HEK293 (cell line): ENCODE measurements around the gene TSEN54.

Experiments used
- BCL11B ChIP-seq: fragments of 450-650 bp; formaldehyde crosslinking; IDR thresholded peaks from 2 replicates; pipeline ENCODE4 v1.5.1; 2016; ENCODE audit warnings: low read depth, missing biosample characterization, missing genetic modification characterization
- ZBTB21 ChIP-seq: fragments of 450-650 bp; formaldehyde crosslinking; IDR thresholded peaks from 2 replicates; pipeline ENCODE4 v1.5.1; 2017; ENCODE audit warnings: missing biosample characterization, missing genetic modification characterization
- ZBTB8A ChIP-seq: fragments of 450-650 bp; formaldehyde crosslinking; IDR thresholded peaks from 2 replicates; pipeline ENCODE4 v1.5.1; 2016; ENCODE audit warnings: missing biosample characterization, missing genetic modification characterization
- ZNF10 ChIP-seq: fragments of 450-650 bp; formaldehyde crosslinking; IDR thresholded peaks from 2 replicates; pipeline ENCODE4 v1.5.1; 2017; ENCODE audit warnings: missing biosample characterization, missing genetic modification characterization
- ZNF112 ChIP-seq: fragments of 450-650 bp; formaldehyde crosslinking; IDR thresholded peaks from 2 replicates; pipeline ENCODE4 v1.5.0; 2017; ENCODE audit warnings: missing biosample characterization, missing genetic modification characterization
- ZNF133 ChIP-seq: fragments of 450-650 bp; formaldehyde crosslinking; IDR thresholded peaks from 2 replicates; pipeline ENCODE4 v1.5.1; 2016; ENCODE audit warnings: missing biosample characterization, missing genetic modification characterization
- ZNF211 ChIP-seq: fragments of 450-650 bp; formaldehyde crosslinking; IDR thresholded peaks from 2 replicates; pipeline ENCODE4 v1.5.1; 2016; ENCODE audit warnings: low read depth, missing biosample characterization, missing genetic modification characterization
- ZNF266 ChIP-seq: fragments of 450-650 bp; formaldehyde crosslinking; IDR thresholded peaks from 2 replicates; pipeline ENCODE4 v1.5.1; 2016; ENCODE audit warnings: missing biosample characterization, missing genetic modification characterization, low read depth
- ZNF366 ChIP-seq: fragments of 450-650 bp; formaldehyde crosslinking; conservative IDR thresholded peaks from 2 replicates; pipeline ENCODE4 v1.5.1; 2016; ENCODE audit warnings: missing biosample characterization, missing genetic modification characterization
- ZNF501 ChIP-seq: fragments of 450-650 bp; formaldehyde crosslinking; IDR thresholded peaks from 2 replicates; pipeline ENCODE4 v1.5.1; 2016; ENCODE audit warnings: missing biosample characterization, missing genetic modification characterization
- ZNF529 ChIP-seq: fragments of 450-650 bp; formaldehyde crosslinking; IDR thresholded peaks from 2 replicates; pipeline ENCODE4 v1.5.1; 2017; ENCODE audit warnings: missing genetic modification characterization, missing biosample characterization; ENCODE audit not compliant: insufficient replicate concordance
- ZNF561 ChIP-seq: fragments of 450-650 bp; IDR thresholded peaks from 2 replicates; pipeline ENCODE4 v1.5.1; 2018; ENCODE audit warnings: missing biosample characterization, missing genetic modification characterization, borderline replicate concordance
- ZNF585B ChIP-seq: fragments of 450-650 bp; formaldehyde crosslinking; IDR thresholded peaks from 2 replicates; pipeline ENCODE4 v1.5.1; 2016; ENCODE audit warnings: missing biosample characterization, missing genetic modification characterization
- ZNF658 ChIP-seq: fragments of 450-650 bp; formaldehyde crosslinking; IDR thresholded peaks from 2 replicates; pipeline ENCODE4; 2016; ENCODE audit warnings: missing biosample characterization, missing genetic modification characterization
- ZNF670 ChIP-seq: fragments of 450-650 bp; formaldehyde crosslinking; IDR thresholded peaks from 2 replicates; pipeline ENCODE4 v1.5.1; 2016; ENCODE audit warnings: missing biosample characterization, missing genetic modification characterization, low read depth
- ZNF747 ChIP-seq: fragments of 450-650 bp; formaldehyde crosslinking; IDR thresholded peaks from 2 replicates; pipeline ENCODE4 v1.5.1; 2016; ENCODE audit warnings: missing biosample characterization, missing genetic modification characterization
- ZNF791 ChIP-seq: fragments of 450-650 bp; formaldehyde crosslinking; IDR thresholded peaks from 2 replicates; pipeline ENCODE4 v1.5.1; 2016; ENCODE audit warnings: missing biosample characterization, missing genetic modification characterization
- ZSCAN30 ChIP-seq: fragments of 450-650 bp; IDR thresholded peaks from 2 replicates; pipeline ENCODE4 v1.5.1; 2018; ENCODE audit warnings: missing biosample characterization, mild to moderate bottlenecking, missing genetic modification characterization, moderate library complexity
- TF ChIP-seq, protein P1 (sequence below): IDR thresholded peaks from 2 replicates; pipeline ENCODE4 v1.6.1; 2011; ENCODE audit warnings: mild to moderate bottlenecking, low read depth, low read length, borderline replicate concordance
- TF ChIP-seq, protein P2 (sequence below): fragments of 450-650 bp; formaldehyde crosslinking; IDR thresholded peaks from 2 replicates; pipeline ENCODE4 v1.5.1; 2016; ENCODE audit warnings: missing biosample characterization, missing genetic modification characterization
- TF ChIP-seq, protein P3 (sequence below): fragments of 450-650 bp; formaldehyde crosslinking; IDR thresholded peaks from 2 replicates; pipeline ENCODE4 v1.5.1; 2017; ENCODE audit warnings: missing biosample characterization, missing genetic modification characterization
- TF ChIP-seq, protein P4 (sequence below): fragments of 450-650 bp; formaldehyde crosslinking; IDR thresholded peaks from 2 replicates; pipeline ENCODE4; 2016; ENCODE audit warnings: missing biosample characterization, missing genetic modification characterization
- TF ChIP-seq, protein P5 (sequence below): fragments of 450-650 bp; formaldehyde crosslinking; IDR thresholded peaks from 2 replicates; pipeline ENCODE4 v1.5.1; 2016; ENCODE audit warnings: missing biosample characterization, missing genetic modification characterization
- TF ChIP-seq, protein P6 (sequence below): fragments of 450-650 bp; formaldehyde crosslinking; IDR thresholded peaks from 2 replicates; pipeline ENCODE4 v1.5.1; 2016; ENCODE audit warnings: missing biosample characterization, missing genetic modification characterization
- TF ChIP-seq, protein P7 (sequence below): fragments of 450-650 bp; formaldehyde crosslinking; conservative IDR thresholded peaks from 2 replicates; pipeline ENCODE4 v1.5.1; 2016; ENCODE audit warnings: low read depth, missing biosample characterization, missing genetic modification characterization

TSEN54 gene

DNA sequence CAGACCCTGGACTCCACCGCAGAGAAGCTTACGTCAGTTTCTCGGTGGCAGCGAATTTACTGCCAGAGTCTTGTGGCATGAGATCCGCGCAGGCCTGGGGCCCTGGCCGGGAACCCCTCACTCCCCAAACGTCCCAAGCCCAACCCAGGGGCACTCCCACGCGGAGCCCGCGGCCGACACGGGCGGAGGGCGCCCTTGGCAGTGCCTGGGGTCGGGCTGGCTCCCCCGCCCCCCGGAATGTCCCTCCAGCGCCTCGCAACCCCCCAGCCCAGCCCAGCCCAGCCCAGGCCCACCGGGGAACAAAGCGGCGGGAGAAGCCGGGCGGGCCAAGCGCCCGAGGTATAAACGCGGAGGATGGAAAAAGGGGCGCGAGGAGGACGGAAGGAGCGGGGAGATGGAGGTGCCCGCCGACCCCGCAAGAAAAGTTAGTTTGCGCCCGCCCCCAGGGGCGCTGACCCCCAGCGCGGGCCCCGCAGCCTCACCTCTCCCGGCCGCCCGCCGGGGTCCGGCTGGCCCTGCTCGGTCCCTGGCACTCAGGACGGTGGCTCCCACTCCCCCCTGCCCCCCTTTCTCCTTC, 1.3 kb upstream of the TSEN54 start (continued):
- TF ChIP-seq ZNF791 = no peak
- TF ChIP-seq ZNF747 (tag by site-specific recombination) = no peak
- TF ChIP-seq, protein P1, sequence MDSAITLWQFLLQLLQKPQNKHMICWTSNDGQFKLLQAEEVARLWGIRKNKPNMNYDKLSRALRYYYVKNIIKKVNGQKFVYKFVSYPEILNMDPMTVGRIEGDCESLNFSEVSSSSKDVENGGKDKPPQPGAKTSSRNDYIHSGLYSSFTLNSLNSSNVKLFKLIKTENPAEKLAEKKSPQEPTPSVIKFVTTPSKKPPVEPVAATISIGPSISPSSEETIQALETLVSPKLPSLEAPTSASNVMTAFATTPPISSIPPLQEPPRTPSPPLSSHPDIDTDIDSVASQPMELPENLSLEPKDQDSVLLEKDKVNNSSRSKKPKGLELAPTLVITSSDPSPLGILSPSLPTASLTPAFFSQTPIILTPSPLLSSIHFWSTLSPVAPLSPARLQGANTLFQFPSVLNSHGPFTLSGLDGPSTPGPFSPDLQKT = no peak
- no peak for TF ChIP-seq ZNF211 (tag by site-specific recombination)
- TF ChIP-seq, protein P2, sequence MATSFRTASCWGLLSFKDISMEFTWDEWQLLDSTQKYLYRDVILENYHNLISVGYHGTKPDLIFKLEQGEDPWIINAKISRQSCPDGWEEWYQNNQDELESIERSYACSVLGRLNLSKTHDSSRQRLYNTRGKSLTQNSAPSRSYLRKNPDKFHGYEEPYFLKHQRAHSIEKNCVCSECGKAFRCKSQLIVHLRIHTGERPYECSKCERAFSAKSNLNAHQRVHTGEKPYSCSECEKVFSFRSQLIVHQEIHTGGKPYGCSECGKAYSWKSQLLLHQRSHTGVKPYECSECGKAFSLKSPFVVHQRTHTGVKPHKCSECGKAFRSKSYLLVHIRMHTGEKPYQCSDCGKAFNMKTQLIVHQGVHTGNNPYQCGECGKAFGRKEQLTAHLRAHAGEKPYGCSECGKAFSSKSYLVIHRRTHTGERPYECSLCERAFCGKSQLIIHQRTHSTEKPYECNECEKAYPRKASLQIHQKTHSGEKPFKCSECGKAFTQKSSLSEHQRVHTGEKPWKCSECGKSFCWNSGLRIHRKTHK = no peak
- no peak for TF ChIP-seq ZNF133 (tag by site-specific recombination)
- TF ChIP-seq ZNF366 (tag by site-specific recombination) = peak; percentile 88
- TF ChIP-seq, protein P3, sequence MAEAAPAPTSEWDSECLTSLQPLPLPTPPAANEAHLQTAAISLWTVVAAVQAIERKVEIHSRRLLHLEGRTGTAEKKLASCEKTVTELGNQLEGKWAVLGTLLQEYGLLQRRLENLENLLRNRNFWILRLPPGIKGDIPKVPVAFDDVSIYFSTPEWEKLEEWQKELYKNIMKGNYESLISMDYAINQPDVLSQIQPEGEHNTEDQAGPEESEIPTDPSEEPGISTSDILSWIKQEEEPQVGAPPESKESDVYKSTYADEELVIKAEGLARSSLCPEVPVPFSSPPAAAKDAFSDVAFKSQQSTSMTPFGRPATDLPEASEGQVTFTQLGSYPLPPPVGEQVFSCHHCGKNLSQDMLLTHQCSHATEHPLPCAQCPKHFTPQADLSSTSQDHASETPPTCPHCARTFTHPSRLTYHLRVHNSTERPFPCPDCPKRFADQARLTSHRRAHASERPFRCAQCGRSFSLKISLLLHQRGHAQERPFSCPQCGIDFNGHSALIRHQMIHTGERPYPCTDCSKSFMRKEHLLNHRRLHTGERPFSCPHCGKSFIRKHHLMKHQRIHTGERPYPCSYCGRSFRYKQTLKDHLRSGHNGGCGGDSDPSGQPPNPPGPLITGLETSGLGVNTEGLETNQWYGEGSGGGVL (tag by site-specific recombination) = peak; percentile 64
- no peak for TF ChIP-seq ZNF266
- TF ChIP-seq ZNF585B (tag by site-specific recombination) = no peak
- TF ChIP-seq ZNF670 (tag by site-specific recombination) = no peak
- TF ChIP-seq ZBTB8A (tag by site-specific recombination) = peak; percentile 82
- no peak for TF ChIP-seq ZBTB21
- TF ChIP-seq ZNF10 (tag by site-specific recombination) = 0 out of 2 replicates have a peak, but pooled peaks have one; percentile 19
- no peak for TF ChIP-seq ZNF529 (tag by site-specific recombination)
- TF ChIP-seq ZNF561 (tag by site-specific recombination) = 0 out of 2 replicates have a peak, but pooled peaks have one; percentile 26
- TF ChIP-seq ZNF501 (tag by site-specific recombination) = 0 out of 2 replicates have a peak, but pooled peaks have one; percentile 20
- TF ChIP-seq, protein P4, sequence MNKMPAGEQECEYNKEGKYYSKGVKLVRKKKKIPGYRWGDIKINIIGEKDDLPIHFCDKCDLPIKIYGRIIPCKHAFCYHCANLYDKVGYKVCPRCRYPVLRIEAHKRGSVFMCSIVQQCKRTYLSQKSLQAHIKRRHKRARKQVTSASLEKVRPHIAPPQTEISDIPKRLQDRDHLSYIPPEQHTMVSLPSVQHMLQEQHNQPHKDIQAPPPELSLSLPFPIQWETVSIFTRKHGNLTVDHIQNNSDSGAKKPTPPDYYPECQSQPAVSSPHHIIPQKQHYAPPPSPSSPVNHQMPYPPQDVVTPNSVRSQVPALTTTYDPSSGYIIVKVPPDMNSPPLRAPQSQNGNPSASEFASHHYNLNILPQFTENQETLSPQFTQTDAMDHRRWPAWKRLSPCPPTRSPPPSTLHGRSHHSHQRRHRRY = no peak
- peak; percentile 29; the same call in 1 of the 2 replicates for TF ChIP-seq ZSCAN30 (tag by site-specific recombination)
- no peak for TF ChIP-seq ZNF112 (tag by site-specific recombination)
- TF ChIP-seq, protein P5, sequence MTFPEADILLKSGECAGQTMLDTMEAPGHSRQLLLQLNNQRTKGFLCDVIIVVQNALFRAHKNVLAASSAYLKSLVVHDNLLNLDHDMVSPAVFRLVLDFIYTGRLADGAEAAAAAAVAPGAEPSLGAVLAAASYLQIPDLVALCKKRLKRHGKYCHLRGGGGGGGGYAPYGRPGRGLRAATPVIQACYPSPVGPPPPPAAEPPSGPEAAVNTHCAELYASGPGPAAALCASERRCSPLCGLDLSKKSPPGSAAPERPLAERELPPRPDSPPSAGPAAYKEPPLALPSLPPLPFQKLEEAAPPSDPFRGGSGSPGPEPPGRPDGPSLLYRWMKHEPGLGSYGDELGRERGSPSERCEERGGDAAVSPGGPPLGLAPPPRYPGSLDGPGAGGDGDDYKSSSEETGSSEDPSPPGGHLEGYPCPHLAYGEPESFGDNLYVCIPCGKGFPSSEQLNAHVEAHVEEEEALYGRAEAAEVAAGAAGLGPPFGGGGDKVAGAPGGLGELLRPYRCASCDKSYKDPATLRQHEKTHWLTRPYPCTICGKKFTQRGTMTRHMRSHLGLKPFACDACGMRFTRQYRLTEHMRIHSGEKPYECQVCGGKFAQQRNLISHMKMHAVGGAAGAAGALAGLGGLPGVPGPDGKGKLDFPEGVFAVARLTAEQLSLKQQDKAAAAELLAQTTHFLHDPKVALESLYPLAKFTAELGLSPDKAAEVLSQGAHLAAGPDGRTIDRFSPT = peak; percentile 46
- no peak for TF ChIP-seq BCL11B (tag by site-specific recombination)
- TF ChIP-seq ZNF658 (tag by site-specific recombination) = no peak
- TF ChIP-seq, protein P6, sequence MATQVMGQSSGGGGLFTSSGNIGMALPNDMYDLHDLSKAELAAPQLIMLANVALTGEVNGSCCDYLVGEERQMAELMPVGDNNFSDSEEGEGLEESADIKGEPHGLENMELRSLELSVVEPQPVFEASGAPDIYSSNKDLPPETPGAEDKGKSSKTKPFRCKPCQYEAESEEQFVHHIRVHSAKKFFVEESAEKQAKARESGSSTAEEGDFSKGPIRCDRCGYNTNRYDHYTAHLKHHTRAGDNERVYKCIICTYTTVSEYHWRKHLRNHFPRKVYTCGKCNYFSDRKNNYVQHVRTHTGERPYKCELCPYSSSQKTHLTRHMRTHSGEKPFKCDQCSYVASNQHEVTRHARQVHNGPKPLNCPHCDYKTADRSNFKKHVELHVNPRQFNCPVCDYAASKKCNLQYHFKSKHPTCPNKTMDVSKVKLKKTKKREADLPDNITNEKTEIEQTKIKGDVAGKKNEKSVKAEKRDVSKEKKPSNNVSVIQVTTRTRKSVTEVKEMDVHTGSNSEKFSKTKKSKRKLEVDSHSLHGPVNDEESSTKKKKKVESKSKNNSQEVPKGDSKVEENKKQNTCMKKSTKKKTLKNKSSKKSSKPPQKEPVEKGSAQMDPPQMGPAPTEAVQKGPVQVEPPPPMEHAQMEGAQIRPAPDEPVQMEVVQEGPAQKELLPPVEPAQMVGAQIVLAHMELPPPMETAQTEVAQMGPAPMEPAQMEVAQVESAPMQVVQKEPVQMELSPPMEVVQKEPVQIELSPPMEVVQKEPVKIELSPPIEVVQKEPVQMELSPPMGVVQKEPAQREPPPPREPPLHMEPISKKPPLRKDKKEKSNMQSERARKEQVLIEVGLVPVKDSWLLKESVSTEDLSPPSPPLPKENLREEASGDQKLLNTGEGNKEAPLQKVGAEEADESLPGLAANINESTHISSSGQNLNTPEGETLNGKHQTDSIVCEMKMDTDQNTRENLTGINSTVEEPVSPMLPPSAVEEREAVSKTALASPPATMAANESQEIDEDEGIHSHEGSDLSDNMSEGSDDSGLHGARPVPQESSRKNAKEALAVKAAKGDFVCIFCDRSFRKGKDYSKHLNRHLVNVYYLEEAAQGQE (tag by site-specific recombination) = no peak
- TF ChIP-seq, protein P7, sequence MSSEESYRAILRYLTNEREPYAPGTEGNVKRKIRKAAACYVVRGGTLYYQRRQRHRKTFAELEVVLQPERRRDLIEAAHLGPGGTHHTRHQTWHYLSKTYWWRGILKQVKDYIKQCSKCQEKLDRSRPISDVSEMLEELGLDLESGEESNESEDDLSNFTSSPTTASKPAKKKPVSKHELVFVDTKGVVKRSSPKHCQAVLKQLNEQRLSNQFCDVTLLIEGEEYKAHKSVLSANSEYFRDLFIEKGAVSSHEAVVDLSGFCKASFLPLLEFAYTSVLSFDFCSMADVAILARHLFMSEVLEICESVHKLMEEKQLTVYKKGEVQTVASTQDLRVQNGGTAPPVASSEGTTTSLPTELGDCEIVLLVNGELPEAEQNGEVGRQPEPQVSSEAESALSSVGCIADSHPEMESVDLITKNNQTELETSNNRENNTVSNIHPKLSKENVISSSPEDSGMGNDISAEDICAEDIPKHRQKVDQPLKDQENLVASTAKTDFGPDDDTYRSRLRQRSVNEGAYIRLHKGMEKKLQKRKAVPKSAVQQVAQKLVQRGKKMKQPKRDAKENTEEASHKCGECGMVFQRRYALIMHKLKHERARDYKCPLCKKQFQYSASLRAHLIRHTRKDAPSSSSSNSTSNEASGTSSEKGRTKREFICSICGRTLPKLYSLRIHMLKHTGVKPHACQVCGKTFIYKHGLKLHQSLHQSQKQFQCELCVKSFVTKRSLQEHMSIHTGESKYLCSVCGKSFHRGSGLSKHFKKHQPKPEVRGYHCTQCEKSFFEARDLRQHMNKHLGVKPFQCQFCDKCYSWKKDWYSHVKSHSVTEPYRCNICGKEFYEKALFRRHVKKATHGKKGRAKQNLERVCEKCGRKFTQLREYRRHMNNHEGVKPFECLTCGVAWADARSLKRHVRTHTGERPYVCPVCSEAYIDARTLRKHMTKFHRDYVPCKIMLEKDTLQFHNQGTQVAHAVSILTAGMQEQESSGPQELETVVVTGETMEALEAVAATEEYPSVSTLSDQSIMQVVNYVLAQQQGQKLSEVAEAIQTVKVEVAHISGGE = peak; percentile 44
